ENCODE data around the gene MOXD1.

DNA sequence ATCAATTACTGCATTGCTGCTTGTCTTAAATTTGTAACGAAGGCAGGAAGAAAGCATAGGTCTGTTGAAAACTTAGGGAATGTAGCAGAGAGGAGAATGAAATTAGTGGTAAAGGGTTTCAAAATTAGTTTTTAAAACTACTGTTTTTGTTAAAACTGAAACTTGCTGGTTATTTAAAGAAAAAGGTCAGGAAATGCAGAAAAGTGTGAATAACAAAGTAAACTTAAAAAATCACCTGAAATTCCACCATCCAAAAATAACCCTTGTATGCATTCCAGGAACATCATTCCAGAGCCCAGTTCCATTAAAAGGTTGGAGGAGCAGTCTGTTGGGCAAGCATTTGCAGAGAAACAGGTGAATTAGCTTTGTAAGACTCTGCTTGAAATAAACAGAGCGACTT lies 3.1 kb upstream of the MOXD1 start:
- TF ChIP-seq EZH2 (IDR thresholded peaks at IDR 0.05; ENCODE audit: borderline replicate concordance, low read length): no peak
- TF ChIP-seq, protein P1, sequence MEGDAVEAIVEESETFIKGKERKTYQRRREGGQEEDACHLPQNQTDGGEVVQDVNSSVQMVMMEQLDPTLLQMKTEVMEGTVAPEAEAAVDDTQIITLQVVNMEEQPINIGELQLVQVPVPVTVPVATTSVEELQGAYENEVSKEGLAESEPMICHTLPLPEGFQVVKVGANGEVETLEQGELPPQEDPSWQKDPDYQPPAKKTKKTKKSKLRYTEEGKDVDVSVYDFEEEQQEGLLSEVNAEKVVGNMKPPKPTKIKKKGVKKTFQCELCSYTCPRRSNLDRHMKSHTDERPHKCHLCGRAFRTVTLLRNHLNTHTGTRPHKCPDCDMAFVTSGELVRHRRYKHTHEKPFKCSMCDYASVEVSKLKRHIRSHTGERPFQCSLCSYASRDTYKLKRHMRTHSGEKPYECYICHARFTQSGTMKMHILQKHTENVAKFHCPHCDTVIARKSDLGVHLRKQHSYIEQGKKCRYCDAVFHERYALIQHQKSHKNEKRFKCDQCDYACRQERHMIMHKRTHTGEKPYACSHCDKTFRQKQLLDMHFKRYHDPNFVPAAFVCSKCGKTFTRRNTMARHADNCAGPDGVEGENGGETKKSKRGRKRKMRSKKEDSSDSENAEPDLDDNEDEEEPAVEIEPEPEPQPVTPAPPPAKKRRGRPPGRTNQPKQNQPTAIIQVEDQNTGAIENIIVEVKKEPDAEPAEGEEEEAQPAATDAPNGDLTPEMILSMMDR (conservative IDR thresholded peaks at IDR 0.05 in 1 of 2, IDR thresholded peaks at IDR 0.05 in 1 of 2; ENCODE audit: extremely low read depth in 1 of 2, insufficient read depth in 1 of 2, low read depth in 1 of 2, low read length in 2 of 2): no peak
